ENCODE measurements around the gene ADCY10. TPM values are rescaled to one million over a fixed set of nuclear protein-coding genes. Genes with fewer than 3 reads are reported as not detected.

ADCY10 gene
- total and polyA plus RNA-seq, 2 of the 8 experiments (the other 6 are each of a cell fraction or from before 2014, with no cell fraction given): 0.02 TPM; not detected in 1

- Histone ChIP-seq H3K4me3 (ENCODE audit: extremely low read depth in 1 of 4, insufficient read depth in 2 of 4, low read depth in 3 of 4, low read length in 4 of 4) (no peak overlapping the region), H3K79me1 (ENCODE audit: low read depth, low read length) (no peaks in the 10 kb centered on the region), H4K20me1 (replicated peaks in 1 of 2; ENCODE audit: control insufficient read depth in 1 of 2, insufficient read depth in 2 of 2, low read length in 2 of 2) (peaks cover 0 to 2% of the 10 kb centered on the region in 2 experiments), H3K23me2 (ENCODE audit: low read depth, low read length) (no peaks in the 10 kb centered on the region), H3K4ac (replicated peaks; ENCODE audit: insufficient read length, low read depth, low read length) (no peak overlapping the region), H3K79me2 (ENCODE audit: control insufficient read depth in 1 of 2, insufficient read depth in 2 of 2, low read length in 2 of 2) (peaks cover 5 to 98% of the 10 kb centered on the region in 2 experiments; a peak in 3 of 4 replicates), H2AK5ac (ENCODE audit: low read depth, low read length) (no peak overlapping the region), H3K27ac (ENCODE audit: low read depth, low read length) (no peak overlapping the region), H3K23ac (ENCODE audit: insufficient read length) (no peak overlapping the region), H3K9me3 (ENCODE audit: insufficient read depth in 2 of 2, low read depth in 1 of 2, low read length in 1 of 2) (no peaks in the 10 kb centered on the region; a peak in 1 of 4 replicates), H3K9ac (replicated peaks in 1 of 4; ENCODE audit: extremely low read depth in 1 of 4, low read depth in 3 of 4, low read length in 3 of 4) (no peak overlapping the region), H2AFZ (ENCODE audit: low read length) (no peak overlapping the region), H3K36me3 (ENCODE audit: control insufficient read depth in 2 of 4, insufficient read depth in 4 of 4, low read length in 3 of 4) (0 out of 8 replicates have a peak, but pooled peaks cover 0 to 3% (median 0%) of the 10 kb centered on the region in 4 experiments), H3K56ac (replicated peaks; ENCODE audit: insufficient read length, low read depth, low read length) (no peak overlapping the region), H2BK15ac (ENCODE audit: low read length) (no peak overlapping the region), H2BK5ac (ENCODE audit: low read depth, low read length) (no peak overlapping the region), H2BK20ac (ENCODE audit: low read length) (no peak overlapping the region), H3K27me3 (replicated peaks in 1 of 4; ENCODE audit: control insufficient read depth in 3 of 4, extremely low read depth in 1 of 4, insufficient read depth in 3 of 4, low read length in 3 of 4) (no peaks in the 10 kb centered on the region), H2BK12ac (ENCODE audit: low read depth, low read length) (no peak overlapping the region), H3K4me1 (replicated peaks in 1 of 4; ENCODE audit: control insufficient read depth in 3 of 4, insufficient read depth in 4 of 4, low read length in 3 of 4) (no peaks in the 10 kb centered on the region), H3K18ac (ENCODE audit: extremely low read depth, low read length) (no peak overlapping the region), H4K5ac (ENCODE audit: insufficient read length, low read depth, low read length) (no peak overlapping the region), H2BK120ac (replicated peaks; ENCODE audit: low read depth, low read length) (no peak overlapping the region), H4K91ac (replicated peaks; ENCODE audit: insufficient read length, low read length) (no peak overlapping the region), H3K4me2 (ENCODE audit: insufficient read depth in 1 of 2, low read depth in 2 of 2, low read length in 2 of 2) (no peak overlapping the region), H3K14ac (ENCODE audit: insufficient read length) (no peak overlapping the region), H4K8ac (ENCODE audit: extremely low read depth, insufficient read depth, low read length) (no peak overlapping the region)
- FAIRE-seq: no peak
- POLR2A ChIA-PET (ENCODE audit: partially characterized antibody): no interaction called here
- 92 to 100% methylated on average over 2 to 9 of the region's 9 CpGs for WGBS, 2 experiments (ENCODE audit: extremely low coverage in 1 of 2, insufficient coverage in 1 of 2, insufficient read length in 1 of 2, insufficient replicate concordance in 2 of 2, low coverage in 1 of 2, low lambda C conversion rate in 2 of 2, missing lambda C conversion rate in 1 of 2)
- DNase-seq (ENCODE audit: low read depth in 1 of 2, low spot score in 2 of 2): no peak
- CTCF ChIA-PET (ENCODE audit: partially characterized antibody): interaction anchor here (1.0 kb wide), 1 partner anchor 139 kb away, joined by 3 read pairs; no protein-coding TSS in a partner anchor
- TF ChIP-seq ZNF274 (IDR thresholded peaks at IDR 0.05; ENCODE audit: borderline replicate concordance, extremely low read depth, low read length) (no peak), BRCA1 (IDR thresholded peaks at IDR 0.05; ENCODE audit: low read depth, low read length) (no peak), SIRT6 (IDR thresholded peaks at IDR 0.05; ENCODE audit: low read length) (no peak), GABPA (IDR thresholded peaks at IDR 0.05; ENCODE audit: borderline replicate concordance, insufficient read depth, low read length) (no peak), MAFK (IDR thresholded peaks at IDR 0.05; ENCODE audit: low read depth, low read length) (no peak), RFX5 (IDR thresholded peaks at IDR 0.05; ENCODE audit: borderline replicate concordance, low read depth, low read length) (no peak), CBX8 (IDR thresholded peaks at IDR 0.05; ENCODE audit: borderline replicate concordance, low read depth, low read length) (no peak)
These were observed 29.6 kb upstream of the ADCY10 start for GRCh38 chr1:167943541-167943940.
